Kidney epithelial cell (primary cell): ENCODE data around the gene COPS8. TPM values are rescaled to one million over a fixed set of nuclear protein-coding genes. Genes with fewer than 3 reads are reported as not detected.

Source experiments
- DNase-seq: peaks from one replicate; pipeline ENCODE4 v3.0.0-alpha.2; 2010; ENCODE audit warnings: low read depth
- H3K27me3 ChIP-seq: 2 replicates; pipeline ENCODE4 v1.6.0; 2011; ENCODE audit warnings: low read length; ENCODE audit not compliant: control insufficient read depth, insufficient read depth
- H3K36me3 ChIP-seq: 2 replicates; pipeline ENCODE4 v1.5.1; 2011; ENCODE audit warnings: low read length; ENCODE audit not compliant: control insufficient read depth, insufficient read depth
- H3K4me3 ChIP-seq: 2 replicates; pipeline ENCODE4 v1.5.1; 2011; ENCODE audit warnings: low read depth, mild to moderate bottlenecking, control low read depth, low read length
- CTCF ChIP-seq: IDR thresholded peaks from 2 replicates; pipeline ENCODE4 v1.5.1; 2011; ENCODE audit warnings: mild to moderate bottlenecking, moderate library complexity, low read length, control low read depth, inconsistent platforms; ENCODE audit not compliant: insufficient read depth, poor library complexity, severe bottlenecking
- total RNA-seq: library from RNA; depleted of rRNA; stranded (reverse); fragments of >200 nt; gene quantifications from 2 replicates; pipeline ENCODE4 v1.2.3, GENCODE V29; 2015

The COPS8 gene
- total RNA-seq, 1 donor from 2014 or later, result 156 TPM

GRCh38 chr2:237120916-237121315 lies 35.2 kb downstream of the COPS8 start:
- no peak for TF ChIP-seq CTCF
- no peak overlapping the region for H3K4me3 ChIP-seq
- no peaks in the 10 kb centered on the region for H3K27me3 ChIP-seq
- no peak for DNase-seq
- H3K36me3 ChIP-seq, result no peaks in the 10 kb centered on the region

- no peak for TF ChIP-seq CTCF
- DNase-seq, result no peak
These were observed 35.6 kb downstream of the COPS8 start for GRCh38 chr2:237121321-237121720.

GRCh38 chr2:237122214-237122666 lies 36.6 kb downstream of the COPS8 start:
- peak; percentile 44 for DNase-seq

More at GRCh38 chr2:237121321-237121720, 35.6 kb downstream of the COPS8 start:
- Histone ChIP-seq H3K27me3 (no peaks in the 10 kb centered on the region), H3K36me3 (no peaks in the 10 kb centered on the region), H3K4me3 (no peak overlapping the region)

GRCh38 chr2:237124820-237125219 lies 39.1 kb downstream of the COPS8 start:
- Histone ChIP-seq H3K36me3 (no peaks in the 10 kb centered on the region), H3K4me3 (no peak overlapping the region), H3K27me3 (no peaks in the 10 kb centered on the region)
- no peak for DNase-seq
- TF ChIP-seq CTCF, result no peak

More at GRCh38 chr2:237122214-237122666, 36.6 kb downstream of the COPS8 start:
- TF ChIP-seq CTCF, result peak; percentile 84
- Histone ChIP-seq H3K27me3 (no peaks in the 10 kb centered on the region), H3K36me3 (no peaks in the 10 kb centered on the region), H3K4me3 (no peak overlapping the region)

GRCh38 chr2:237125967-237126366 lies 40.3 kb downstream of the COPS8 start:
- Histone ChIP-seq H3K4me3 (no peak overlapping the region), H3K27me3 (no peaks in the 10 kb centered on the region), H3K36me3 (no peaks in the 10 kb centered on the region)
- TF ChIP-seq CTCF, result no peak
- no peak for DNase-seq

GRCh38 chr2:237126519-237127174 lies 41.0 kb downstream of the COPS8 start:
- DNase-seq, result no peak
- TF ChIP-seq CTCF, result no peak
- H3K4me3 ChIP-seq, result no peak overlapping the region

More at GRCh38 chr2:237126519-237127174, 41.0 kb downstream of the COPS8 start:
- Histone ChIP-seq H3K36me3 (no peaks in the 10 kb centered on the region), H3K27me3 (no peaks in the 10 kb centered on the region)
